Lower leg skin (tissue), 4 donors: ENCODE measurements around the gene MAML1. TPM values are rescaled to one million over a fixed set of nuclear protein-coding genes. Genes with fewer than 3 reads are reported as not detected.

Experiments used
- DNase-seq, 2 donors: peaks; one replicate each; pipeline ENCODE4 v3.0.0-alpha.2; 2019; ENCODE audit warnings: low spot score in 2 of 2
- H3K4me3 ChIP-seq: fragments of 200-600 bp; sonication (generic); 2 replicates; pipeline ENCODE4 v1.5.1; 2017; ENCODE audit warnings: mild to moderate bottlenecking, low read depth; ENCODE audit not compliant: poor library complexity, severe bottlenecking
- POLR2A ChIP-seq, 2 donors: fragments of 450-650 bp; IDR thresholded peaks; one replicate each; pipeline ENCODE4 v1.6.1; 2016 to 2017; ENCODE audit warnings: antibody characterized with exemption in 2 of 2, mild to moderate bottlenecking in 1 of 2, moderate library complexity in 1 of 2
- WGBS, 2 donors: methylation state at CpG; one replicate each; pipeline ENCODE4 v1.1.5; 2018; 5-methylcytosine and 5-hydroxymethylcytosine counted together
- intact Hi-C: fragments of 100-400 bp; cut with DNase I; formaldehyde crosslinking; loops from one replicate; pipeline ENCODE4 v1.15.0; 2023; ENCODE audit warnings: low total_unique reads
- total RNA-seq, 4 donors: library from RNA; depleted of rRNA; stranded (reverse); fragments of >200 nt; gene quantifications; one replicate each; pipeline ENCODE4 v1.1.0, GENCODE V29; 2016
- TF ChIP-seq, protein P1 (sequence below), 3 donors: fragments of 450-650 bp; IDR thresholded peaks; one replicate each; pipeline ENCODE4 v1.5.1; 2016; ENCODE audit warnings: antibody characterized with exemption in 3 of 3, mild to moderate bottlenecking in 3 of 3, moderate library complexity in 2 of 3

The MAML1 gene
- total RNA-seq, 4 donors from 2014 or later: 25.5 to 46.8 (median 31.5) TPM

DNA sequence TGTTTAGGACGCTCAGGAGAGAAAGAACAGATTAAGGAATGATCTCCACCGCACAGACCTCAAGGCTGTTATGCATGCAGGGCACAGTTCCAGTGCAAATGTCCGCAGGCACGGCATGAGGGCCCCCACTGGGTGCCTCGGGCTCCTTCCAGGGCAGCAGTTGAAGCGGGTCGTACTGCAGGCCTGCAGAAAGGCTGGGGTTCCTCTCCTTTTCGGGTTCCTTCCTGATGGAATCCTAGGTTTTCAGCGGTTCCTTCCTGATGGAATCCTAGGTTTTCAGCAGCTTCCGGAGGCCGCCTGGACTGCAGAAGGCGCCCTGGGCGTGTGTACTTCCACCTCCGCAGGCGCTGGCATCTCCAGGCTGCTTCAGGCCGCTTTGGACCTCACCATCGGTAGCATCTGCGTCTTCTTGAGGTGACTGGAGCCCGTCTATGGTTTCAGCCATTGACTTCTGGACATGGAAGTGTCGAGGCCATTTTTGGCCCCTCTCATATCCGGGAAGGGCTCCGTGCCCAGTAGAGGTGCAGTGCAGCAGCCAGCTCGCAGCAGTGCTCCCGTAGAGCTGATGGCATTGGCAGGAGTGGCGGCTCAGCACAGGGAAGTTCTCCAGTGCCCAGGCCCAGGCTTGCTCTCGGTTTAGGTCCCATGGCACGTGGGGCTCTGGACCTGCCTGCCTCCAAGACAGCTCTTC, 79.7 kb downstream of the MAML1 start:
- DNase-seq: no peak
- TF ChIP-seq POLR2A (IDR thresholded peaks at IDR 0.05): no peak
- TF ChIP-seq, protein P1, sequence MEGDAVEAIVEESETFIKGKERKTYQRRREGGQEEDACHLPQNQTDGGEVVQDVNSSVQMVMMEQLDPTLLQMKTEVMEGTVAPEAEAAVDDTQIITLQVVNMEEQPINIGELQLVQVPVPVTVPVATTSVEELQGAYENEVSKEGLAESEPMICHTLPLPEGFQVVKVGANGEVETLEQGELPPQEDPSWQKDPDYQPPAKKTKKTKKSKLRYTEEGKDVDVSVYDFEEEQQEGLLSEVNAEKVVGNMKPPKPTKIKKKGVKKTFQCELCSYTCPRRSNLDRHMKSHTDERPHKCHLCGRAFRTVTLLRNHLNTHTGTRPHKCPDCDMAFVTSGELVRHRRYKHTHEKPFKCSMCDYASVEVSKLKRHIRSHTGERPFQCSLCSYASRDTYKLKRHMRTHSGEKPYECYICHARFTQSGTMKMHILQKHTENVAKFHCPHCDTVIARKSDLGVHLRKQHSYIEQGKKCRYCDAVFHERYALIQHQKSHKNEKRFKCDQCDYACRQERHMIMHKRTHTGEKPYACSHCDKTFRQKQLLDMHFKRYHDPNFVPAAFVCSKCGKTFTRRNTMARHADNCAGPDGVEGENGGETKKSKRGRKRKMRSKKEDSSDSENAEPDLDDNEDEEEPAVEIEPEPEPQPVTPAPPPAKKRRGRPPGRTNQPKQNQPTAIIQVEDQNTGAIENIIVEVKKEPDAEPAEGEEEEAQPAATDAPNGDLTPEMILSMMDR (IDR thresholded peaks at IDR 0.05): no peak
- WGBS, 2 donors: 69 to 75% methylated on average over 22 to 27 of the region's 27 CpGs
- no peak overlapping the region for H3K4me3 ChIP-seq
- intact Hi-C loops: no loop called here

DNA sequence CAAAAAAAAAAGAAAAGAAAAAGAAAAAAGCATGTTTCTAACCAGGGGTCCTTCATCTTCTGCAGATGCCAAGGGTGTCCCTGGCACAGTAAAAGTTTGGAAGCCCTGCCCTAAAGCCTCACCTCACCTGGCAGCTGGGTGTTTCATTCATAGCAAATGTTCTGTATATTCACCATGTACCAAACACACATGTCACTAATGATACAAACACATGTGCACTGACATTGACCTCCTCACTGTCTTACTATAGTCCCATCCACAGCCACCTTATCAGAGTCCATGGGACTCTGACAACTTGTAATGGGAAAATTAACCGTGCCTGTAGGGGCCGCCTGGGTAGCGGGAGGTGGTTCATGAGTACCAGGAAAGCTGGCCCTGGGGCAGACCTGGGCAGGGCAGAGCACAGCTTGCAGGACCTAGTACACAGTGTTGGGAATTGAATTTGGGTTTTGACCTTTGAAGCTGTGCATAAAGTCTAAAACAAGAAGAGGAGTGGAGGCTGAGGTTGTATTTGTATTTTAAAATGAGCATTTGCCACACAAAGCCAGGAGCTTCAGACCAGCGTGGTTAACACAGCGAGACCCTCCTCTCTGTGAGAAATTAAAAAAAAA, 80.5 kb downstream of the MAML1 start:
- 77 to 85% methylated on average over 5 of the region's 5 CpGs for WGBS, 2 donors

DNA sequence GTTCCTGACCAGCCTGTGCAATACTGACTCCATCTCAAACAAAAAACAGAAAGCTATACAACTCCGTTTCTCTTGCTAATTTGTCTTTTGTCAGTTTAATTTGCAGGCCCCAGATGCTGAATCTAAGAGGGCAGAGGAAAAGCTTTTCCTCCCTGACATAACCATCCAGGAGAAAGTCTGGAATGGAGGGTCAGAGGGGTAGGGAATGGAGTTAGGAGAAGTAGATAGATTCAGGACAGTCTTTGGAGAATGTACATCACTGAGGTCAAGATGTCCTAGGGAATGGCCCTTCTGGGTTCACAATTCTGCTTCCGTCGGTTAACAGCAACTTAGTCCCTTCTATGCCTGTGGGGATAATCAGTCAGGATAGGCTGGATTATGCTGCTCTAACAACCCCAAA, 81.5 kb downstream of the MAML1 start:
- no peak for DNase-seq
- WGBS, 2 donors: 74 to 80% methylated on average over 3 of the region's 3 CpGs
- intact Hi-C loops: no loop called here
- no peak overlapping the region for H3K4me3 ChIP-seq
- TF ChIP-seq POLR2A (IDR thresholded peaks at IDR 0.05): no peak
- TF ChIP-seq, protein P1 (IDR thresholded peaks at IDR 0.05): no peak

More for the DNA sequence above, 80.5 kb downstream of the MAML1 start:
- no peak for DNase-seq
- TF ChIP-seq, protein P1 (IDR thresholded peaks at IDR 0.05): no peak
- TF ChIP-seq POLR2A (IDR thresholded peaks at IDR 0.05): no peak
- intact Hi-C loops: no loop called here
- no peak overlapping the region for H3K4me3 ChIP-seq

DNA sequence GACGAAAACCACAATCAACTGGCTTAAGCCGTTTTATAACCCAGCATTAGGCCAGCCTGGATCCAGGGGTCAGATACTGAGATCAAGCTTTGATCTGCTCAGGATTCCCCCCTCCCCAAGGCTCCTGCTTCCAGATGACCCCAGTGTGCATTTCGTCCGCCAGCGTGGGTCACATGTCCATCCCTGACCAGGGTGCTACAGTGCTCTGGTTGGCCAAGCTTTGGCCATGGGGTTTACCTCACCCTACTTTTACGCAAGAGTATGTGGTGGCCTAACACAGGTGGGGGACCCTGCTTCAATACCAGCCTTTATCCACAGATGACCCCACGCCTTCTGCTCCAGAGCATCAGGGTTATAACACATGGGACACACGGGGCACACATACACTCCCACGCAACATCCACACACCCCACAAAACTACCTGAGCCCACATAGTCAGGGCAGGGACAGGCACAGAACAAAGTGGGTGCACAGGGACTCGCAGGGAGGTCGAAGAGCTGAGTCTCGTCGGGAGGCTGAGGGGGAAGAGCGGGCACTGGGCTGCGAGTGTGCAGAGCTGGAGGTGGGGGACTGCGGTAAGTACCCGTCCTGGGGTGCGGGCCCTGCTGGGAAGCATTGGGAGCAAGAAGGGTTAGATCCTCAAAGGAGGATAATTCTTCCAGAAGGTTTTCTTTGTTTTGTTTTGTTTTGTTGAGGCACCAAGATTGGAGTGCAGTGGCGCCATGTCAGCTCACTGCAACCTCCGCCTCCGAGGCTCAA, 83.0 kb downstream of the MAML1 start:
- TF ChIP-seq, protein P1 (IDR thresholded peaks at IDR 0.05): no peak
- no peak for TF ChIP-seq POLR2A (IDR thresholded peaks at IDR 0.05)
- H3K4me3 ChIP-seq: no peak overlapping the region
- no peak for DNase-seq
- intact Hi-C loops: no loop called here
- 96% methylated on average over 21 of the region's 21 CpGs for WGBS, 2 donors

DNA sequence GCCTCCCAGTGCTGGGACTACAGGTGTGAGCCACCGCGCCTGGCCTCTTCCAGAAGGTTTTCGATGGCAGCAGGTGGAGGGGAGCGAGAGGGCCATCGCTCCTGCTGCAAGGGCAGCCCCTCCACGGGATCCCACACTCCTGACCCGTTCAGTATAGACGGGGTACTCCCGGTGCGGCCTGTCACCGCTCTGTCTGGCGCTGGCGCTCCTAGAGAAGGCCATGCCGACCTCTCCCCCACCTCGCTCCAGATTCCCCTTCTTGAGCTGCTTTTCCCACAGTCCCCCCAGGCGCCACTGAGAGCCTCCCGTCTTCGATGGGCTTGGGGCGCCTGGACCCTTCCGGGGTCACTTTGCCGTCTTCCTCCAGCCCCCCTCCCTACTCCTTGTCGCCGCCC, 83.8 kb downstream of the MAML1 start:
- TF ChIP-seq POLR2A (IDR thresholded peaks at IDR 0.05): no peak
- TF ChIP-seq, protein P1 (IDR thresholded peaks at IDR 0.05): no peak
- intact Hi-C loops: no loop called here
- 69 to 80% methylated on average over 23 of the region's 23 CpGs for WGBS, 2 donors
- no peak overlapping the region for H3K4me3 ChIP-seq
- DNase-seq: no peak
